Renal cortical epithelial cell (primary cell): ENCODE results near the gene SMAP2. TPM values are rescaled to one million over a fixed set of nuclear protein-coding genes. Genes with fewer than 3 reads are reported as not detected.

Experiments
- DNase-seq: peaks from one replicate; pipeline ENCODE4 v3.0.0-alpha.2; 2011; ENCODE audit warnings: low read depth
- total RNA-seq: library from RNA; depleted of rRNA; stranded (reverse); fragments of >200 nt; gene quantifications from 2 replicates; pipeline ENCODE4 v1.2.3, GENCODE V29; 2014

SMAP2 gene
- total RNA-seq, 1 donor from 2014 or later = 11.5 TPM

DNA sequence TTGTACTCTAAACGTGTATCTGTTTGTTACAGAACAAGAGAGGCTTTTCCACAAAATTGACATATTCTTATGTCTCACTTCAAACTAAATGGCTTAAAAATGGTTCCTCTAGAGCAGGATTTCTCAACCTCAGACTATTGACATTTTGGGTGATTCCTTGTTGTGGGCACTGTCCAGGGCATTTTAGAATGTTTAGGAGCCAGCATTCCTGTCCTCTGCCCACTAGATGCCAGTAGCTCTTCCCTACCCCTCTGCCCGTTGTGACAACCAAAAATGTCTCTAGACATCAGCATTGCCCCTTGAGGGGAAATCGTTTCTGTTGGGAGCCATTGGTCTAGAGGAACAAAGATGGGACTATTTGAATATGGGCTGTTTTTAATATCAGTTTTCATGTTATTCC is 17.3 kb downstream of the SMAP2 start:
- DNase-seq = no peak

- DNase-seq = no peak
Observed at GRCh38 chr1:40391688-40392145, 18.2 kb downstream of the SMAP2 start.

DNA sequence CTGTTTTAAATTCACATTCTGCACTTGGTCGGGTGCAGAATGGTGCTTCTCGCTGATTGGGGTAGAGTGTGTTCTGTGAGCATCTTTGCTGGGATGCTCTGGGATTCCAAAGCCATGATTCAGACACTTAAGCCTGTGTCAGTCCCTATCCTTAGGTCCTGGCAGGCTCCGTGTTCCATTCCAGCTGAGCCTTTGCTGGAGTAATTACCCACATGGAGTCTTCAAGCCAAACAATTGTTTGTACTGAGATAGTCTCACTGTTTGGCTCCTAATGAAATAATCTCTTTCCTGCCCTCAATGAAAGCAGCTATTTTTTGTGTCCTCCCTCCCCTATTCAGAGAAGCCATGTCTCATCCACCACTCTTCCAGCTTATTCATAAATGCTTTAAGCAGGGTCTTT is 18.7 kb downstream of the SMAP2 start:
- DNase-seq = no peak

GRCh38 chr1:40393173-40393572 is 19.6 kb downstream of the SMAP2 start:
- no peak for DNase-seq

GRCh38 chr1:40394491-40395172 is 21.1 kb downstream of the SMAP2 start:
- no peak for DNase-seq

DNA sequence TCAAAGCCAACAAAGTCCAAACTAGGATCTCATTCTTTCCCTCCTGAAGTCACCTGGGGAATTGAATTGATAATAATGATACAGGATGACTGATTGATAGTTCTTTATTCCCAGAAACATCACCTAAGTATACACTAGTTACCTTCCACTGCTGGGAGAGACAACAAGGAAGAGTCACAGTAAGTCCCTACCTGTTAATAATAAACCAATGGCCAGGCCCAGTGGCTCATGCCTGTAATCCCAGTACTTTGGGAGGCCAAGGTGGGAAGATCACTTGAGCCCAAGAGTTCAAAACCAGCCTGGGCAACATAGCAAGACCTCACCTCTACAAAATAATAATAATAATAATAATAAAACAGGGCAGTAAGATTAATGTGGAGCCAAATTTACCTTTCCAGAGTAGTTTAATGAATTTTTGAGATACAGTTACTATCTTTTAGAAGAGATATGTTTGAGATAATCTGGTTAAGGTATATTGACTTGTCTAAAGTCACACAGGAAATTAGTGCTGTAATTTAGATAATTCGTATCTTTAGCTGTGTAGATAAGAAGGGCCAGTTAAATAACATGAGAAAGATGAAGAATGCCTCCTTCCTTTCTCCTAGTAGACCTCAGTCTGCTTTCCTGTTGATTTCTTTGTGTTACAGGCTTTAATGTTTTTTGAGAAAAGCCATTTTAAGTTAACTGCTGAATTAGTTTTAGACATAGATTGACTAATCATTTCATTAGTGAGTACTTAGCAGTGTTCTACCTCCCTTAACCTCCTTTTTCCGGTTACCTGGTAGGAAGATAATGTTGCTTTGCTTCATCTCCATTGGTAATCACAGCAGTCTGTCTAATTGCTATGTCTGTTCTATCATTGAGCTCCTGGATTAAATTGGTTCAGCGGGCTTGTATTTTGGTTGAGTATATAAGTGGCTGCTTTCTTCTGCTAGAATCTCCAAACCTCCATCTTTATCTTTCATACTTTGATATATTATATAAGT is 22.0 kb downstream of the SMAP2 start:
- no peak for DNase-seq

DNA sequence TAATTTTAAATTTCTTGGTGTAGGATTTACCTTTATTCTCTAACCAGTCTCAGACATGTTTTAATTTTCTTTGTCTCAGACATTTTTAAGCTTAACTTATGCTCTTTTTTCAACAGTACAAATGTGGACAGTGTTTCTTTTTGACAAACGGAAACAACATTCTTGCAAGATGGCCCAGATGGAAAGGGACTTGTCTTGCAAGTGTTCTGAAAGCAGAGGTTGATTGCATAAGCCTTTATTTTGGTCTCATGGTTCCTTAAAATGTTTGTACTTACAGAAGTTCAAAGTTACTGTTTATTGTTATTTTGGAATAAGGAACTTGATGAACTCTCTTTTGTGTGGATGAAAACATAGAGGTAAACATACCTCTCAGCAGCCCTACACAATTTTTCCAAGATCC is 22.9 kb downstream of the SMAP2 start:
- no peak for DNase-seq

- DNase-seq = no peak
Observed at GRCh38 chr1:40397258-40397657, 23.7 kb downstream of the SMAP2 start.

GRCh38 chr1:40399984-40400704 is 26.6 kb downstream of the SMAP2 start:
- DNase-seq = no peak

GRCh38 chr1:40401473-40402201 is 28.1 kb downstream of the SMAP2 start:
- DNase-seq = no peak

GRCh38 chr1:40404670-40405462 is 31.3 kb downstream of the SMAP2 start:
- peak; percentile 68 for DNase-seq

DNA sequence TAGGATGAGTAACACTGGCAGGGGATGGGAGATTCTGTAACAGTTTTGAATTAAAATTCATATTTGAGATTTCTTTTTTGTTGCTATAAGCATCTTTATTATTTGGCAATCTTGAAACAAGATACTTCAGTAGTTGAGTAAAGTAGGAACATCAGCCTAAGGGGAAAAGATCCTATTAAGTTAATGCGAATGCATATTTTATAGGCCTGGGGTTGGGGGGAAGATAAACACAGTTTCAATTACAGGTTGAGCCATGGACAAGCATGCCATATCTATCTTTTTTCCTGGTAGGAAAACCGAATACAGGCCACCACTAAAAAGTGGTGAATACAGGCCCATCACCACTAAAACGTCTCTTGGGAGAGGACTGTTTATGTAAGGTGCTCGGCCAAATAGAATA is 32.3 kb downstream of the SMAP2 start:
- no peak for DNase-seq

- no peak for DNase-seq
Observed at GRCh38 chr1:40407453-40407852, 33.9 kb downstream of the SMAP2 start.

DNA sequence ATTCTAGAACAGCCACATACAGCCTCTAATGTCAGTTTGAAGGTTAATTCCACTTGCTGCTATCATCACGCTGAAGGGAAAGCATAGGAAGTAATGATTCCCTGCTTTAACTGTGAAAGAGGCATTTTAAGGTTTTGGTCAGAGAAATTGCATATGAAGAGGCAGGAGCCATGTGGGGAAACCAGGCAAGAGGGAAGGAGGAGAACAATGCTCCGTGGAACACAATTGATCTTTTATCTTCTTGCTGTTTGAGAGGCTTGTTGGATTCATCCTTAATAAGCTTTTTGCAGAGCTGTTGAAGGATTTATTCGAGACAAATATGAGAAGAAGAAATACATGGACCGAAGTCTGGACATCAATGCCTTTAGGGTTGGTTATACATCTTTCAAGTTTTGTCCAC is 35.9 kb downstream of the SMAP2 start:
- DNase-seq = no peak

GRCh38 chr1:40411294-40411693 is 37.8 kb downstream of the SMAP2 start:
- no peak for DNase-seq

DNA sequence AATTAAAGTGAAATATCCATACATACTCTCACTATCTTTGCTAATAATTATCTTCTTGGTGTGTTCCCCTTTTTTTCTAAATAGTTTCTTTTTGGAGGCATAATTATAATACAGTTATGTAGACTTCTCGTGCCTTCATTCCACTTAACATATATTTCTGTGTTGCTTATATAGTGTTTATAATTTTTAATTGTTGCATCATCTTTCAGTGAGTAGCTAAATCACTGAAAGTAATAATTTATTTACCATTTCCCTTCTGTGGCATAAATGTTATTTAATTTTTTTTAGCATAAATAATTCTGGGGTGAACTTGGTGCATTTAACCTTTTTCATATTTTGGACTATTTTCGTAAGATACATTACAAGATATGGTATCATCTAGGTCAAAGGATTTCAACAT is 38.3 kb downstream of the SMAP2 start:
- DNase-seq = no peak

DNA sequence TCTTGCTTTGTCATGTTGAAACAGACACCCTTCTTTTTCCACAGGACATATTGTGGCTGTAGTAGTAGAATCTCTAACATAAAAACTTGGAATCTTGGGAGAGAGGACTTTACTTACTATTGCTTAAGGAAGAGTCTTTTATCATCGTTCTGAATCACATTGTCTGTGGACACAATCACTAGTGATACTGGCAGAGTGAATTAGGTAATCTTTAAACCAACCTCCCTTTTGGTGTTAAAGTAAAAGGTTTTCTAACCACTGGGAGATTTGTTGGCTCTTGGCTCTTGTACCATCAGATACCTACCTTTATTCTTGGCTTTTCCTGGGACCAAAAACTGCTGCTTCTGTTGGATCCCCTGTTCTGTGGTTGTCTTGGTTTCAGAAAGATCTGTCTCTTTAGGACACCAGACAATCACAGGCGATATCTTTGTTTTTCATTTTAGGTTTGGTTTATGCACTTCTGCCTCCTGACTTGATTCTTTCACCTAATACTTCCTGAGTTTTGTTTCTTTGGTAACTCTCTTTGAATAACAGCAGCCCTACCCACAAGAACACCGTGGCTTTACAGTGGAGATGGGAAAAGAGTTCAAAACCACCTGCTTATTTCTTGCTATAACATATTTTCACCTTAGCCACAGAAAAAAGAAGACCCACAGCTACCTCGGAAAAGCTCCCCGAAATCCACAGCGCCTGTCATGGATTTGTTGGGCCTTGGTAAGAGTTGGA is 40.2 kb downstream of the SMAP2 start:
- no peak for DNase-seq

GRCh38 chr1:40414331-40414730 is 40.8 kb downstream of the SMAP2 start:
- DNase-seq = no peak

GRCh38 chr1:40416709-40417108 is 43.2 kb downstream of the SMAP2 start:
- no peak for DNase-seq
